ENCODE measurements around the gene STK33.

DNA sequence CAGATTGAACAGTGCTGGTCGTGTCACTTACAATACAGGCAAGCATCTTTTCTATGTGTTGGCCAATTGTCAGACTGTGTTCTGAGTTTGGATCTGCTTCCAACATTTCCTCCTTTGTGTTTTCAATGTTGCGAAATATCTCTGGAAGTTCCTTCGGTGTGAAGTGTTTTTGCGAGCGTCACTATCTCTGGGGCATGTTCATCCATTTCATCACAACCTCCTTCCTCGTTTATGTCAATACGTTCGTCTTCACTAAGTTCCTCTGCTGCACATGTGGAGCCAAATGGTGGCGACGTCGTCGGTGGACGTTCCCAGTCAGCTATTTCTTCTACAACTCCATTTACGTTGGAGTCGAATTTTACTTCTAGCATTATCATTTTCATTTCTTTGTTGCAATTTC is 230.1 kb downstream of the STK33 start:
- TF ChIP-seq, protein P1, sequence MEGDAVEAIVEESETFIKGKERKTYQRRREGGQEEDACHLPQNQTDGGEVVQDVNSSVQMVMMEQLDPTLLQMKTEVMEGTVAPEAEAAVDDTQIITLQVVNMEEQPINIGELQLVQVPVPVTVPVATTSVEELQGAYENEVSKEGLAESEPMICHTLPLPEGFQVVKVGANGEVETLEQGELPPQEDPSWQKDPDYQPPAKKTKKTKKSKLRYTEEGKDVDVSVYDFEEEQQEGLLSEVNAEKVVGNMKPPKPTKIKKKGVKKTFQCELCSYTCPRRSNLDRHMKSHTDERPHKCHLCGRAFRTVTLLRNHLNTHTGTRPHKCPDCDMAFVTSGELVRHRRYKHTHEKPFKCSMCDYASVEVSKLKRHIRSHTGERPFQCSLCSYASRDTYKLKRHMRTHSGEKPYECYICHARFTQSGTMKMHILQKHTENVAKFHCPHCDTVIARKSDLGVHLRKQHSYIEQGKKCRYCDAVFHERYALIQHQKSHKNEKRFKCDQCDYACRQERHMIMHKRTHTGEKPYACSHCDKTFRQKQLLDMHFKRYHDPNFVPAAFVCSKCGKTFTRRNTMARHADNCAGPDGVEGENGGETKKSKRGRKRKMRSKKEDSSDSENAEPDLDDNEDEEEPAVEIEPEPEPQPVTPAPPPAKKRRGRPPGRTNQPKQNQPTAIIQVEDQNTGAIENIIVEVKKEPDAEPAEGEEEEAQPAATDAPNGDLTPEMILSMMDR (IDR thresholded peaks at IDR 0.05; ENCODE audit: low read length) = no peak
- no peak for TF ChIP-seq EZH2 (IDR thresholded peaks at IDR 0.05; ENCODE audit: borderline replicate concordance, low read length)
